Measurements from ENCODE around the gene IL17RA.
A peak's percentile ranks its signal among the peaks of the same experiment; 100 is the strongest.

Gene IL17RA

DNA sequence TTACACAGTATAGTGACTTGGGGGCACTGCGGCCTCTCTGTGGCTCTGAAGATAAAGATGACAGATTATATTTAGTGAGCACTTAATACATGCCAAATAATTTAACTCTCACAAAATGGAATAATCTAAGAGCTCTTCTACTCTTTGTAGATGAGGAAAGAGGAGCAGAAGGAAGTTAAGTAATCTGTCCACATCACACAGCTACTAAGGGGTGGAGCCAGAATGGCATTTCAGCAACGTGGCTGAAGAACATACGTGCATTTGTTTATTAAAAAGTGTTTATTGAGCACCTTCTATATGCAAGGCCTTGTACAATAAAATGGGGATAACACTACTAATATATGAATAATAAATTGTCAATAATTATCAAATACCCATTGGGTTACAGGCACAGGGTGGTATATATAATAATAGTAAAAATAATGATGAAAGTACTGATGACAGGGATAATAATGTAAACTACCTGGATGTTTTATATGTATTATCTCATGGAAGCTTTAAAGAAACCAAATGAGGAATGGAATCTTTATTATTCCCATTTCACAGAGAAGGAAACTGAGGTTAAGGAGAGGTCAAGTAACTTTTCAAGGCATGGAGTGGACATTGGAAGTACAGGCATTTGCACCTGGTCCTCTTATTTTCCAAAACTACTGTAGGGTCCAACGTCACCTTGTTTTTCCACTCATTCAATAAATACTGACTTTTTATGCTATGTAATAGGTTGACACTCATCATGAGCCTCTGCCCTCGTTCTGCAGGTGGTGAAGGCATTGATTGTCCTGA, 38.0 kb upstream of the IL17RA start:
- Histone ChIP-seq H2BK120ac (ENCODE audit: low read depth, low read length) (no peak overlapping the region), H3K4ac (ENCODE audit: low read depth, low read length) (no peak overlapping the region), H2BK15ac (replicated peaks; ENCODE audit: low read depth) (no peak overlapping the region), H4K8ac (ENCODE audit: low read depth, low read length) (no peak overlapping the region), H3K36me3 (ENCODE audit: control insufficient read depth, insufficient read depth, low read length) (no peaks in the 10 kb centered on the region), H3K23ac (ENCODE audit: low read length) (no peak overlapping the region), H3K9ac (ENCODE audit: low read length) (no peak overlapping the region), H3K27me3 (ENCODE audit: insufficient read depth, low read length, poor library complexity) (no peaks in the 10 kb centered on the region), H3K18ac (ENCODE audit: low read length) (no peak overlapping the region), H2BK5ac (ENCODE audit: low read length) (no peak overlapping the region), H4K5ac (ENCODE audit: low read length) (no peak overlapping the region), H3K4me1 (ENCODE audit: control insufficient read depth, low read depth, low read length) (no peaks in the 10 kb centered on the region), H3K79me2 (ENCODE audit: control insufficient read depth, insufficient read depth, low read length) (no peaks in the 10 kb centered on the region), H3K27ac (ENCODE audit: low read depth, low read length) (no peak overlapping the region), H3K4me2 (ENCODE audit: low read length) (no peak overlapping the region), H2AK5ac (ENCODE audit: low read length) (no peak overlapping the region), H3K4me3 (ENCODE audit: low read length) (no peak overlapping the region), H3K79me1 (ENCODE audit: low read length) (no peaks in the 10 kb centered on the region), H3K56ac (ENCODE audit: low read length) (no peak overlapping the region)
- no CpG with 5 or more reads among the region's 5 CpGs for WGBS (ENCODE audit: extremely low coverage, insufficient coverage, low lambda C conversion rate)
- no peak for DNase-seq

DNA sequence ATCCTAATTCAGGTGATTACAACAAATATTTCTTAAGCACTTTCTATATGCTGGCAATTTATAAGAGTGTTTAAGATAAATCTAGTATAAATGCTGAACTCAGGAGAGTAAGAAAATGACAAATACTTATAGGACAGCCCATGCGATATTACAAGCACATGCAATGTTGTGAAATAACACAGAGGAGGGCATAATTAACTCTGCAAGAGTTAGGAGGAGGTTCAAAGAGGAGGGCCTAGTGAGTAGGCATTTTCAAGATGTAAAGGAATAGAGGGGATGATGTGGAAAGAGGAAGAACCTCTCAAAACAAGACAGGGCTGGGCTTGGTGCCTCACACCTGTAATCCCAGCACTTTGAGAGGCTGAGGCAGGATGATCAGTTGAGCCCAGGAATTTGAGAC, 37.1 kb upstream of the IL17RA start:
- Histone ChIP-seq H3K4me1 (ENCODE audit: control insufficient read depth, low read depth, low read length) (no peaks in the 10 kb centered on the region), H3K4ac (ENCODE audit: low read depth, low read length) (no peak overlapping the region), H3K23ac (ENCODE audit: low read length) (no peak overlapping the region), H4K8ac (ENCODE audit: low read depth, low read length) (no peak overlapping the region), H2BK5ac (ENCODE audit: low read length) (no peak overlapping the region), H3K18ac (ENCODE audit: low read length) (no peak overlapping the region), H3K4me2 (ENCODE audit: low read length) (no peak overlapping the region), H3K27me3 (ENCODE audit: insufficient read depth, low read length, poor library complexity) (no peaks in the 10 kb centered on the region), H2AK5ac (ENCODE audit: low read length) (no peak overlapping the region), H3K56ac (ENCODE audit: low read length) (no peak overlapping the region), H3K27ac (ENCODE audit: low read depth, low read length) (no peak overlapping the region), H4K5ac (ENCODE audit: low read length) (no peak overlapping the region), H3K79me2 (ENCODE audit: control insufficient read depth, insufficient read depth, low read length) (no peaks in the 10 kb centered on the region), H3K79me1 (ENCODE audit: low read length) (no peaks in the 10 kb centered on the region), H2BK15ac (replicated peaks; ENCODE audit: low read depth) (no peak overlapping the region), H2BK120ac (ENCODE audit: low read depth, low read length) (no peak overlapping the region), H3K9ac (ENCODE audit: low read length) (no peak overlapping the region), H3K36me3 (ENCODE audit: control insufficient read depth, insufficient read depth, low read length) (no peaks in the 10 kb centered on the region), H3K4me3 (ENCODE audit: low read length) (no peak overlapping the region)
- no peak for DNase-seq
- whole genome bisulfite sequencing (ENCODE audit: extremely low coverage, insufficient coverage, low lambda C conversion rate) = no CpG with 5 or more reads among the region's 1 CpG

- no peaks in the 10 kb centered on the region for H3K4me1 ChIP-seq (ENCODE audit: control insufficient read depth, low read depth, low read length)
- H4K8ac ChIP-seq (ENCODE audit: low read depth, low read length) = no peak overlapping the region
- no peak overlapping the region for H3K4me3 ChIP-seq (ENCODE audit: low read length)
- no peaks in the 10 kb centered on the region for H3K36me3 ChIP-seq (ENCODE audit: control insufficient read depth, insufficient read depth, low read length)
- no peak overlapping the region for H4K5ac ChIP-seq (ENCODE audit: low read length)
- no peak overlapping the region for H2BK120ac ChIP-seq (ENCODE audit: low read depth, low read length)
- no peak overlapping the region for H3K56ac ChIP-seq (ENCODE audit: low read length)
- no peak overlapping the region for H3K18ac ChIP-seq (ENCODE audit: low read length)
- no peak overlapping the region for H2BK5ac ChIP-seq (ENCODE audit: low read length)
- no peak overlapping the region for H3K27ac ChIP-seq (ENCODE audit: low read depth, low read length)
- H3K4me2 ChIP-seq (ENCODE audit: low read length) = no peak overlapping the region
- no peak overlapping the region for H2AK5ac ChIP-seq (ENCODE audit: low read length)
- no peaks in the 10 kb centered on the region for H3K27me3 ChIP-seq (ENCODE audit: insufficient read depth, low read length, poor library complexity)
- H3K23ac ChIP-seq (ENCODE audit: low read length) = no peak overlapping the region
- H2BK15ac ChIP-seq (replicated peaks; ENCODE audit: low read depth) = no peak overlapping the region
- H3K79me1 ChIP-seq (ENCODE audit: low read length) = no peaks in the 10 kb centered on the region
- DNase-seq = no peak
- no peak overlapping the region for H3K9ac ChIP-seq (ENCODE audit: low read length)
- no peak overlapping the region for H3K4ac ChIP-seq (ENCODE audit: low read depth, low read length)
- WGBS (ENCODE audit: extremely low coverage, insufficient coverage, low lambda C conversion rate) = no CpG with 5 or more reads among the region's 5 CpGs
- no peaks in the 10 kb centered on the region for H3K79me2 ChIP-seq (ENCODE audit: control insufficient read depth, insufficient read depth, low read length)
These were observed 28.7 kb upstream of the IL17RA start for GRCh38 chr22:17056058-17056457.

DNA sequence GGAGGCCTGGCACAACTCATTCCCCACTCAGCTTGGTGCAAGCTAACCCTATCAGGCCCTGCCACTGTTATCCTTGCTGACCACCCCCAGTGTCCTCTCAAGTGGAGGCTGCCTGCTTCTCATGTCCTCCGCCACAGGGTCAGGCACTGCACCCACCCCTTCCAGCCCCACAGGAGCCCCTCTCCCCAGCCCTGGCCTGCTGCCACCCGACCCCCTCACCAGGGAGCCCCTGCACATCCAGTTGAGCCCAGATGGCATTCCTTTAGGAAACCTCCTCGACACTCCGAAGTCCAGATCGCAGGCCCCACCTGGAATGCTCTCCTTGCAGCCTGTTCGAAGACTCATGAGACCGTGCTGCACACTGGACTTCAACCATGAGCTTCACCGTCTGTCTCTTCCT, 28.0 kb upstream of the IL17RA start:
- Histone ChIP-seq H3K23ac (ENCODE audit: low read length) (no peak overlapping the region), H4K5ac (ENCODE audit: low read length) (no peak overlapping the region), H2BK120ac (ENCODE audit: low read depth, low read length) (no peak overlapping the region), H3K27ac (ENCODE audit: low read depth, low read length) (no peak overlapping the region), H3K36me3 (ENCODE audit: control insufficient read depth, insufficient read depth, low read length) (no peaks in the 10 kb centered on the region), H3K79me1 (ENCODE audit: low read length) (no peaks in the 10 kb centered on the region), H3K79me2 (ENCODE audit: control insufficient read depth, insufficient read depth, low read length) (no peaks in the 10 kb centered on the region), H3K4me2 (ENCODE audit: low read length) (no peak overlapping the region), H3K4ac (ENCODE audit: low read depth, low read length) (no peak overlapping the region), H4K8ac (ENCODE audit: low read depth, low read length) (no peak overlapping the region), H3K9ac (ENCODE audit: low read length) (no peak overlapping the region), H2BK15ac (replicated peaks; ENCODE audit: low read depth) (no peak overlapping the region), H3K4me1 (ENCODE audit: control insufficient read depth, low read depth, low read length) (no peaks in the 10 kb centered on the region), H3K56ac (ENCODE audit: low read length) (no peak overlapping the region), H3K18ac (ENCODE audit: low read length) (no peak overlapping the region), H3K27me3 (ENCODE audit: insufficient read depth, low read length, poor library complexity) (no peaks in the 10 kb centered on the region), H2AK5ac (ENCODE audit: low read length) (no peak overlapping the region), H2BK5ac (ENCODE audit: low read length) (no peak overlapping the region), H3K4me3 (ENCODE audit: low read length) (no peak overlapping the region)
- WGBS (ENCODE audit: extremely low coverage, insufficient coverage, low lambda C conversion rate) = no CpG with 5 or more reads among the region's 8 CpGs
- no peak for DNase-seq

DNA sequence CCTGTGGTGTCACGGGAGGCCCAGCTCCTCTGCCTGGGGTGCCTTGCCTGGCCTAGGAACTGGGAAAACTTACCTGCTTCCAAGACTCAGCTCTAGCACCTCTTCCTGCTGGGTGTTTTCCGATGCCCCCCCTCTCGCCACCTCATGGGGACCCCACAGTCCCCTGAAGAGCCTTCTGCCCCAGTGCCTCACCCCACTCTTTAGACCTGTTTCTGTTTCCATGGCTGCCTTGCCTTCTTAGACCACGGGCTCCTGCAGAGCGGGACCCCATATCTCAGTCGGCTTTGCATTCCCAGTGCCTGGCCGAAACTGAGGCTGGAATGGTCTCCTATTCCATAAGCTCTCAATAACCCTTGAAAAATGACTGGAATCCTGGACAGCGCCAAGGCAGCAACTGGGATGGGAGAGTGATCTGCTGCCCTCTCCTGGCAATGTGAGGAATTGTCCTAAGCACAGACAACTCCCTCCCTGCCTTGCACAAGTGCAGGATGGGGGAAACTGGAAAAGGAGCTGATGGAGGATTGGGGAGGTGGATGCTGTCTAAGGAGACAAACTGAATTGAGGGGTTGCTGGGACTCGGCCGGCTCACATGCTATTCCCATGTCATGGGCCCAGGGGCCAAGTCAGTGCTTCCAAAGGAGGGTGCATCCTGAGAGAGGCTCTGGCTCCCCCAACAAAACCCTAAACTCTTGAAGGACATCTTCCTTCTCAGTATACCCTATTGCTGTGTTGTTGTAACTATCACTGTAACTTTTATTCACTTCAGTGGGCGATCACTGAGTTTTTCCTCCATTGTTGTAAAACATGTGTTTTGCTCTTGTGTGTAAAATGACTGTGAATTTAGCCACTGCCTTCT, 26.6 kb upstream of the IL17RA start:
- Histone ChIP-seq H2BK5ac (ENCODE audit: low read length) (no peak overlapping the region), H3K4me2 (ENCODE audit: low read length) (no peak overlapping the region), H3K4ac (ENCODE audit: low read depth, low read length) (no peak overlapping the region), H3K36me3 (ENCODE audit: control insufficient read depth, insufficient read depth, low read length) (no peaks in the 10 kb centered on the region), H3K79me1 (ENCODE audit: low read length) (no peaks in the 10 kb centered on the region), H4K8ac (ENCODE audit: low read depth, low read length) (no peak overlapping the region), H3K4me1 (ENCODE audit: control insufficient read depth, low read depth, low read length) (no peaks in the 10 kb centered on the region), H3K4me3 (ENCODE audit: low read length) (no peak overlapping the region), H3K18ac (ENCODE audit: low read length) (no peak overlapping the region), H4K5ac (ENCODE audit: low read length) (no peak overlapping the region), H3K9ac (ENCODE audit: low read length) (no peak overlapping the region), H3K79me2 (ENCODE audit: control insufficient read depth, insufficient read depth, low read length) (no peaks in the 10 kb centered on the region), H3K27ac (ENCODE audit: low read depth, low read length) (no peak overlapping the region), H2AK5ac (ENCODE audit: low read length) (no peak overlapping the region), H3K56ac (ENCODE audit: low read length) (no peak overlapping the region), H3K23ac (ENCODE audit: low read length) (no peak overlapping the region), H2BK15ac (replicated peaks; ENCODE audit: low read depth) (no peak overlapping the region), H2BK120ac (ENCODE audit: low read depth, low read length) (no peak overlapping the region), H3K27me3 (ENCODE audit: insufficient read depth, low read length, poor library complexity) (no peaks in the 10 kb centered on the region)
- DNase-seq = peak; percentile 71
- WGBS (ENCODE audit: extremely low coverage, insufficient coverage, low lambda C conversion rate) = no CpG with 5 or more reads among the region's 11 CpGs

All from mesendoderm (in vitro differentiated cells).